Effector CD8-positive, alpha-beta T cell (primary cell): ENCODE data around the gene KCTD19.

Experiments used
- DNase-seq: peaks from one replicate; lab custom pipeline; 2025; lab: John Stamatoyannopoulos, UW

KCTD19 gene

GRCh38 chr16:67258161-67258835, 68.2 kb downstream of the KCTD19 start:
- no peak for DNase-seq

- DNase-seq: no peak
Observed at GRCh38 chr16:67257486-67258160, 68.9 kb downstream of the KCTD19 start.

- DNase-seq: no peak
Observed at GRCh38 chr16:67256701-67257230, 69.8 kb downstream of the KCTD19 start.

GRCh38 chr16:67255553-67256221, 70.9 kb downstream of the KCTD19 start:
- no peak for DNase-seq

GRCh38 chr16:67254801-67255552, 71.6 kb downstream of the KCTD19 start:
- DNase-seq: no peak

GRCh38 chr16:67252609-67253497, 73.7 kb downstream of the KCTD19 start:
- no peak for DNase-seq

- DNase-seq: no peak
Observed at GRCh38 chr16:67250045-67250327, 76.6 kb downstream of the KCTD19 start.

- DNase-seq: no peak
Observed at GRCh38 chr16:67249178-67250044, 77.1 kb downstream of the KCTD19 start.

GRCh38 chr16:67248401-67249177, 78.0 kb downstream of the KCTD19 start, which contains the start of gene SLC9A5:
Gene SLC9A5 (plus strand): TSS chr16:67248979. CDS start chr16:67249015, 36 bp downstream.
- DNase-seq: no peak

GRCh38 chr16:67248073-67248400, 78.5 kb downstream of the KCTD19 start:
- DNase-seq: no peak

- peak; percentile 90 for DNase-seq
Observed at GRCh38 chr16:67247192-67248072, 79.1 kb downstream of the KCTD19 start, which contains the start of gene FHOD1. Gene FHOD1 (minus strand): TSS chr16:67247481. CDS start chr16:67247410, 71 bp downstream.

GRCh38 chr16:67246756-67247191, 79.8 kb downstream of the KCTD19 start:
- DNase-seq: no peak

GRCh38 chr16:67246081-67246755, 80.3 kb downstream of the KCTD19 start:
- peak; percentile 22 for DNase-seq

GRCh38 chr16:67245674-67246080, 80.9 kb downstream of the KCTD19 start:
- DNase-seq: no peak

- DNase-seq: no peak
Observed at GRCh38 chr16:67245186-67245585, 81.4 kb downstream of the KCTD19 start.

GRCh38 chr16:67244387-67245185, 82.0 kb downstream of the KCTD19 start:
- peak; percentile 62 for DNase-seq

GRCh38 chr16:67243481-67243880, 83.1 kb downstream of the KCTD19 start:
- DNase-seq: no peak
